SU-DHL-6 (cell line): ENCODE measurements around the gene MST1.

Experiments
- EZH2phosphoT487 ChIP-seq: fragments of 200-600 bp; sonication (generic), shearing (Covaris generic); conservative IDR thresholded peaks from 2 replicates; pipeline ENCODE4 v1.6.1; 2018; ENCODE audit warnings: mild to moderate bottlenecking, antibody characterized with exemption, low read length, moderate library complexity, mixed read lengths
- TF ChIP-seq, protein P1 (sequence below): fragments of 200-600 bp; sonication (generic); IDR thresholded peaks from one replicate; pipeline ENCODE4 v1.5.1; 2017; ENCODE audit warnings: antibody characterized with exemption, mild to moderate bottlenecking, low read length, moderate library complexity; ENCODE audit not compliant: insufficient read depth, poor library complexity, severe bottlenecking

DNA sequence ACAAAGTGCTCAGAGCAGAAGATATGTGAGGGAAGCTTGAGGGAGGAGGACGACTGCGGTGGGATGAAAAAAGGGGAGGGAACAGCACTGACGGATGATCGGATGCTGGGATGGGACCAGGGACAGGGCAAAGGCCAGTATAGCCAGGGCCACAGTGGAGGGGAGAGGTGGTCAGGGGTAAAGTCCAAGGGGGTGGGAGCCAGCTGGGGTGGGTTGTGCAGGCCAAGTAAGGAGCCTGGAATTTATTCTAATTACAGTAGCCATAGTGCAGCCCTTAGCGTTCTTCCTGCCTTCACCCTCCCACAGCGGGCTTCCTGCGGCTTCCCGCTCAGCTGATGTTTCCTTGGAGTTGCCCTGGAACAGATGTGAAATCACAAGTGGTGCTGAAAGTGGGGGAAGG, 22.7 kb downstream of the MST1 start:
- TF ChIP-seq, protein P1, sequence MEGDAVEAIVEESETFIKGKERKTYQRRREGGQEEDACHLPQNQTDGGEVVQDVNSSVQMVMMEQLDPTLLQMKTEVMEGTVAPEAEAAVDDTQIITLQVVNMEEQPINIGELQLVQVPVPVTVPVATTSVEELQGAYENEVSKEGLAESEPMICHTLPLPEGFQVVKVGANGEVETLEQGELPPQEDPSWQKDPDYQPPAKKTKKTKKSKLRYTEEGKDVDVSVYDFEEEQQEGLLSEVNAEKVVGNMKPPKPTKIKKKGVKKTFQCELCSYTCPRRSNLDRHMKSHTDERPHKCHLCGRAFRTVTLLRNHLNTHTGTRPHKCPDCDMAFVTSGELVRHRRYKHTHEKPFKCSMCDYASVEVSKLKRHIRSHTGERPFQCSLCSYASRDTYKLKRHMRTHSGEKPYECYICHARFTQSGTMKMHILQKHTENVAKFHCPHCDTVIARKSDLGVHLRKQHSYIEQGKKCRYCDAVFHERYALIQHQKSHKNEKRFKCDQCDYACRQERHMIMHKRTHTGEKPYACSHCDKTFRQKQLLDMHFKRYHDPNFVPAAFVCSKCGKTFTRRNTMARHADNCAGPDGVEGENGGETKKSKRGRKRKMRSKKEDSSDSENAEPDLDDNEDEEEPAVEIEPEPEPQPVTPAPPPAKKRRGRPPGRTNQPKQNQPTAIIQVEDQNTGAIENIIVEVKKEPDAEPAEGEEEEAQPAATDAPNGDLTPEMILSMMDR, result no peak
- no peak for TF ChIP-seq EZH2phosphoT487
